Suprapubic skin (tissue), 4 donors: ENCODE measurements around the gene KNDC1. TPM values are rescaled to one million over a fixed set of nuclear protein-coding genes. Genes with fewer than 3 reads are reported as not detected.
"Not testable (repeated sequence)": the region's sequence is repeated elsewhere in the genome, so short reads cannot be mapped to it uniquely, and the experiment has no call there.

Experiments
- DNase-seq, 2 donors: peaks; one replicate each; pipeline ENCODE4 v3.0.0-alpha.2; 2019; ENCODE audit warnings: low spot score in 2 of 2
- H3K27ac ChIP-seq: fragments of 200-600 bp; sonication (generic); one replicate; pipeline ENCODE4 v1.5.1; 2019
- H3K27me3 ChIP-seq: fragments of 200-600 bp; sonication (generic); one replicate; pipeline ENCODE4 v1.5.1; 2019
- H3K36me3 ChIP-seq: fragments of 200-600 bp; sonication (generic); one replicate; pipeline ENCODE4 v1.5.1; 2019
- H3K4me1 ChIP-seq: fragments of 200-600 bp; sonication (generic); one replicate; pipeline ENCODE4 v1.5.1; 2019
- H3K4me3 ChIP-seq: fragments of 200-600 bp; sonication (generic); one replicate; pipeline ENCODE4 v1.5.1; 2019; ENCODE audit warnings: mild to moderate bottlenecking
- H3K9me3 ChIP-seq: fragments of 200-600 bp; sonication (generic); one replicate; pipeline ENCODE4 v1.5.1; 2019
- EP300 ChIP-seq: sonication (generic); formaldehyde crosslinking; IDR thresholded peaks from one replicate; pipeline ENCODE4 v1.6.1; 2017; ENCODE audit warnings: antibody characterized with exemption
- POLR2A ChIP-seq, 2 donors: fragments of 450-650 bp; IDR thresholded peaks; one replicate each; pipeline ENCODE4 v1.6.1; 2017; ENCODE audit warnings: antibody characterized with exemption in 2 of 2, mild to moderate bottlenecking in 2 of 2, moderate library complexity in 2 of 2
- POLR2AphosphoS5 ChIP-seq, 3 donors: sonication (generic); formaldehyde crosslinking; IDR thresholded peaks; one replicate each; pipeline ENCODE4 v1.6.1; 2017; ENCODE audit warnings: antibody characterized with exemption in 3 of 3
- WGBS: methylation state at CpG from one replicate; pipeline ENCODE4 v1.1.5; 2018; 5-methylcytosine and 5-hydroxymethylcytosine counted together
- total RNA-seq, 4 donors: library from RNA; depleted of rRNA; stranded (reverse); fragments of >200 nt; gene quantifications; one replicate each; pipeline ENCODE4 v1.1.0, GENCODE V29; 2016
- TF ChIP-seq, protein P1 (sequence below), 2 donors: fragments of 200-600 bp in 1 of 2; fragments of 450-650 bp in 1 of 2; sonication (generic) in 1 of 2; IDR thresholded peaks; one replicate each; pipeline ENCODE4 v1.5.1; 2016 to 2019; ENCODE audit warnings: antibody characterized with exemption in 2 of 2, mild to moderate bottlenecking in 1 of 2, moderate library complexity in 1 of 2

Gene KNDC1
- total RNA-seq, 4 donors from 2014 or later = 0.08 to 2.5 (median 0.58) TPM

DNA sequence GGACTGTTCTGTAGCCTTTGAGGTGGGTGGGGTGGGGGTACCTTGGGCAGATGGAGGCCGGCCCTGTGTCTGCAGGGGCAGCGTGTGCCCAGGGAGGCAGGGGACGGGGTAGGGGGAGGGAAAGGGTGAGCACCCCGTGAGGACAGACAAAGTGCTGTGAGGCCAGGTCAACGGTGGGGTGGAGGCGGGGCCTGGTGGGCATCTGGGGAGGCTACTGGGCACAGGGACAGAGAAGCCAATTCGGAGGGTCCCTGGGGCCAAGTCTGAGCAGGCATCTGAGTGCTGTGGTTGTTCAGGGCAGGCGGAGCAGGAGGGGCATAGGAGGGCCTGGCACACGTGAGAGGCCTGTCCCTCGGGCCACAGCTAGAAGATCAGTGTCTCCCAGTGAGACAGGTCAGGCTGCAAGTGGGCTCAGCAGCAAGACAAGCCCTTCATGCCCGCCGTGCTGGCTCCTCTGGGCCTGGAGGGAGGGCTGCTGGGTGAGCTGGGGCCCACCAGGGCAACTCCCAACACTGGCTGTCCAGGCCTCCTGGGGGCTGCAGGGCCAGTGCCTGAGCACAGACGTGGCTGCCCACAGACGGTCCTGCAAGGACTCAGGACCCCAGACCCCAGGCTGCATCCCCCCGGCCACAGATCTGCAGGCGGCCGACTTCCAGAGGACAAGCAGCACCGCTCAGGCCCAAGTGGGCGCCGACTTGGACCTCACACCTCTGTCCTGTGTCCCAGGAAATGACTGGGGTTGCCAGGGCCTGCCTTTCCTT lies 26.4 kb upstream of the KNDC1 start:
- no peaks in the 10 kb centered on the region for H3K4me1 ChIP-seq
- 72% methylated on average over 12 of the region's 20 CpGs for WGBS
- no peak overlapping the region for H3K4me3 ChIP-seq
- peak in 1 of 2 donors; percentile 51 for DNase-seq
- no peaks in the 10 kb centered on the region for H3K36me3 ChIP-seq
- TF ChIP-seq, protein P1, sequence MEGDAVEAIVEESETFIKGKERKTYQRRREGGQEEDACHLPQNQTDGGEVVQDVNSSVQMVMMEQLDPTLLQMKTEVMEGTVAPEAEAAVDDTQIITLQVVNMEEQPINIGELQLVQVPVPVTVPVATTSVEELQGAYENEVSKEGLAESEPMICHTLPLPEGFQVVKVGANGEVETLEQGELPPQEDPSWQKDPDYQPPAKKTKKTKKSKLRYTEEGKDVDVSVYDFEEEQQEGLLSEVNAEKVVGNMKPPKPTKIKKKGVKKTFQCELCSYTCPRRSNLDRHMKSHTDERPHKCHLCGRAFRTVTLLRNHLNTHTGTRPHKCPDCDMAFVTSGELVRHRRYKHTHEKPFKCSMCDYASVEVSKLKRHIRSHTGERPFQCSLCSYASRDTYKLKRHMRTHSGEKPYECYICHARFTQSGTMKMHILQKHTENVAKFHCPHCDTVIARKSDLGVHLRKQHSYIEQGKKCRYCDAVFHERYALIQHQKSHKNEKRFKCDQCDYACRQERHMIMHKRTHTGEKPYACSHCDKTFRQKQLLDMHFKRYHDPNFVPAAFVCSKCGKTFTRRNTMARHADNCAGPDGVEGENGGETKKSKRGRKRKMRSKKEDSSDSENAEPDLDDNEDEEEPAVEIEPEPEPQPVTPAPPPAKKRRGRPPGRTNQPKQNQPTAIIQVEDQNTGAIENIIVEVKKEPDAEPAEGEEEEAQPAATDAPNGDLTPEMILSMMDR (IDR thresholded peaks at IDR 0.05) = no peak
- TF ChIP-seq POLR2A (IDR thresholded peaks at IDR 0.05) = no peak
- no peak for TF ChIP-seq POLR2AphosphoS5 (IDR thresholded peaks at IDR 0.05)
- TF ChIP-seq EP300 = no peak
- H3K27me3 ChIP-seq = no peaks in the 10 kb centered on the region
- H3K9me3 ChIP-seq = no peaks in the 10 kb centered on the region
- H3K27ac ChIP-seq = no peak overlapping the region

GRCh38 chr10:133134411-133135115 lies 25.5 kb upstream of the KNDC1 start:
- H3K27me3 ChIP-seq = peaks cover 2% of the 10 kb centered on the region
- H3K27ac ChIP-seq = no peak overlapping the region
- TF ChIP-seq, protein P1 (IDR thresholded peaks at IDR 0.05) = no peak
- TF ChIP-seq POLR2AphosphoS5 (IDR thresholded peaks at IDR 0.05) = no peak
- TF ChIP-seq EP300 = no peak
- no peaks in the 10 kb centered on the region for H3K36me3 ChIP-seq
- 61% methylated on average over 17 of the region's 20 CpGs for WGBS
- DNase-seq = peak; percentile 47 to 80
- H3K9me3 ChIP-seq = no peaks in the 10 kb centered on the region
- H3K4me3 ChIP-seq = no peak overlapping the region
- H3K4me1 ChIP-seq = no peaks in the 10 kb centered on the region

DNA sequence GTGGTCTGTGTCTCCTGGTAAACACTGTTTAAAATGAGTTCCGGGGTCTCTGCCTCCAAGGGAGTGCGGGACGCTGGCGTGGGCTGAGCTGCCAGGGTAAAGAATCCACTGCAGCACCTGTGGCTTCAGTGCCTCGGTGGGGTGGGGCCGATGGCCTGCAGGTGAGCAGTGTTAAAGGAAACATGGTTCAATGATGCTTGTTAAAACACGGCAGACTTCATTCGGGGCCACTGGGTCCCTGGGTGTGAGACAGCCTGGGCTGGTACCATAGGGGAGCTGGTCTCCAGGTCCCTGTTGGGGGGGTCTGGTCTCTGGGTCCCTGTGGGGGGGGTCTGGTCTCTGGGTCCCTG lies 24.9 kb upstream of the KNDC1 start:
- Histone ChIP-seq H3K4me3 (no peak overlapping the region), H3K27ac (no peak overlapping the region), H3K4me1 (no peaks in the 10 kb centered on the region), H3K36me3 (no peaks in the 10 kb centered on the region), H3K27me3 (peaks cover 7% of the 10 kb centered on the region), H3K9me3 (no peaks in the 10 kb centered on the region)
- WGBS = 86% methylated on average over 6 of the region's 8 CpGs
- peak in 1 of 2 donors; percentile 52 for DNase-seq
- TF ChIP-seq POLR2A (IDR thresholded peaks at IDR 0.05) = no peak
- TF ChIP-seq POLR2AphosphoS5 (IDR thresholded peaks at IDR 0.05) = no peak

- no CpG with 5 or more reads among the region's 12 CpGs for WGBS
- not testable (repeated sequence) for H3K27ac ChIP-seq
Measured at GRCh38 chr10:133137486-133138145, 22.4 kb upstream of the KNDC1 start.

DNA sequence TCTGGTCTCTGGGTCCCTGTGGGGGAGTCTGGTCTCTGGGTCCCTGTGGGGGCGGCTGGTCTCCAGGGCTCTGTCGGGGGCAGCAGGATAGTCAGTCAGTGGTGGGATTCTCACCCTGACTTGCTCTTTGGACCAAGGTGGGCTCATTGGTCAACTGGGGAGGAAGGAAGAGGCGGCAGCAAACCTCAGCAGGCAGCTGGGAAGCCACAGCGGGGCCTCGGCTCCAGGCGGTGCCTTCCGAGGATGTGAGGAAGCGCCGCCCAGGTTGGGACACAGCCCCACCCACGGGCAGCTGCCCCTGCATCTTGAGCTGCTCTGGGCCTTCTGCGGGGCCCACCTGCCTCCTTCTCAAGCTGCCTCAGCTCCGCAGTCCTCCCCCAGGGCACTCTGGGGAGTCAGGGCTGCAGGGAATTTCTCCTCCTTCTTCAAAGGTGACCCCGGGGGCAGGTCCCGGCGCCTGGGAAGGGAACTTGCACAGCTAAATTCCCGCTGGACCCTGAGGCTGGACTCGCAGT lies 20.4 kb upstream of the KNDC1 start:
- H3K9me3 ChIP-seq = no peaks in the 10 kb centered on the region
- no peaks in the 10 kb centered on the region for H3K36me3 ChIP-seq
- DNase-seq = peak in 1 of 2 donors; percentile 33
- no peak for TF ChIP-seq EP300
- TF ChIP-seq POLR2AphosphoS5 (IDR thresholded peaks at IDR 0.05) = no peak
- TF ChIP-seq, protein P1 (IDR thresholded peaks at IDR 0.05) = no peak
- no peak for TF ChIP-seq POLR2A (IDR thresholded peaks at IDR 0.05)
- H3K4me3 ChIP-seq = no peak overlapping the region
- WGBS = 54% methylated on average over 7 of the region's 17 CpGs
- no peak overlapping the region for H3K27ac ChIP-seq
- H3K27me3 ChIP-seq = peaks cover 47% of the 10 kb centered on the region
- H3K4me1 ChIP-seq = peaks cover 2% of the 10 kb centered on the region

More at GRCh38 chr10:133137486-133138145, 22.4 kb upstream of the KNDC1 start:
- not testable (repeated sequence) for H3K36me3 ChIP-seq, H3K4me1 ChIP-seq, H3K9me3 ChIP-seq, H3K4me3 ChIP-seq
- peaks cover 32% of the 10 kb centered on the region for H3K27me3 ChIP-seq
- peak in 1 of 2 donors; percentile 57 for DNase-seq
